ENCODE measurements around the gene KIF6.
"Not testable (repeated sequence)": the region's sequence is repeated elsewhere in the genome, so short reads cannot be mapped to it uniquely, and the experiment has no call there.

The KIF6 gene

DNA sequence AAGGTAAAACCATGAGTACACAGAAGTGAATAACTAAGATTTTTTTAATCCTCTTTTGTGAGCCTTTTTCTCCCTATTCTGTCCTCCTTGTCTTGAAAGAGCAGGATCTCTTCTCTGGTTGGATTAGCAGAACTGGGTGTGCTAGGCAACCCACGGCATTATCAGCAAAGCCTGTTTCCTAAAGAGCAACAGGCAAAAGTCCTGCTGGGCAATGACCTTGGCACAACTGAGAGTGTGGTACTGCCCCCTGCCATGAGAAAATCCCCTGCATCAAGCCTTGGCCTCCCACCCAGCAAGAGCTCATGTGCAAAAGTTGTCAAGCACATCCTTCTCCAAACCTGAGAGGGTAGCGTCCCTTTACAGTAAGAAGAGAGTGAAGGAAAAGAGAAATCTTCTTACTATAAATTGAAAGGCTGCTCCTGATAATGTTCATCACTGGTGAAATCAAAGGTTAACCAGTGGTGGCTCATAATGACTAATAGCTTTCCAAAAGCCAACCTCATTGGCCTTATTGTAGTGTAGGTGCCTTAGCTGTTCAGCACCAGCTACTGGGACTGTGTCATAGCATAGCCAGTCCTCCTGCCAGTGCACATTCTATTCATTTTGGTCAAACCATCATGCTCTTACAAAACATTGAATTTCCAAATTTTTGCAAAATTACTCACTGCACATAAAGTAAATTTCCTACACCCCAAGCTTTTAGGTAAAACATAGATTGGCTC lies 17.1 kb downstream of the KIF6 start:
- no peak for DNase-seq (ENCODE audit: low read depth)

DNA sequence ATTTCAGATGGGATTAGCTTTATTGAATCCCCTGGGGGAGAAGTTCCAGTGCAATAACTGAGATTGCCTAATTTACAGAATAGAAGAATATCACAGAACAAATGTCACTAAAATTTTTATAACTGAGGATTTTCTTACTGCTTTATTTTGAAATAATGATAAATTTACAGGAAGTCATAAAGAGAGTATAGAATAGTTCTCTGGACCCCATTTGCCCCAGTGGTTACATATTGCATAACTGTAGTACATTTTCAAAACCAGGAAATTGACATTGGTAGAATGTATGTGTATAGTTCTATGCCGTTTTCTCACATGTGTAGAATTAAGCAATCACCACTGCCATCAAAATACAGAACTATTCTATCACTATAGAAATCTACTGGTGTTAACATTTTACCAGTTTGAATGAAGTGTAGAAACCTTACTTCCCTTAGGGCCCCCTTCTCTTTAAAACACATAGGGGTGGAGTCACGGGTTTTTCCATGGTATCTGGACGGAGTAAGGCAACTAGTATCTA lies 18.3 kb downstream of the KIF6 start:
- no peak for DNase-seq (ENCODE audit: low read depth)

DNA sequence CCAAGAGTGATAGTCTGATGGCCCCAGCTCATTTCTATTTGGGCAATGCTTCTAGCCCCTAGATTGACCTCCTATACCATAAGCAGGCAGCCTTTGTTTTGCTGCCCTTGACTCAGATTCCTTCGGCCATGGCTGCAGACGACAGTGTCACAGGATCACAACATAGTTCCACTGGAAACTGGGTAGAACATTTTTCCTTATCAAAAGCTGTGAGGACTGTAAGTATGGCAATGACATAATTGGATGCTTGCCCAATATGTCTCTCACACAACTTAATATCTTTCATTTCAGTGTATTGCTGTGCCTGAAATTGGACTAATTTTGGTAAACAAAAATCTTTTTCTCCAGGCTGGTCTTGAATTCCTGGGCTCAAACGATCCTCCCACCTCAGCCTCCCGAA lies 22.9 kb downstream of the KIF6 start:
- DNase-seq (ENCODE audit: low read depth): no peak

DNA sequence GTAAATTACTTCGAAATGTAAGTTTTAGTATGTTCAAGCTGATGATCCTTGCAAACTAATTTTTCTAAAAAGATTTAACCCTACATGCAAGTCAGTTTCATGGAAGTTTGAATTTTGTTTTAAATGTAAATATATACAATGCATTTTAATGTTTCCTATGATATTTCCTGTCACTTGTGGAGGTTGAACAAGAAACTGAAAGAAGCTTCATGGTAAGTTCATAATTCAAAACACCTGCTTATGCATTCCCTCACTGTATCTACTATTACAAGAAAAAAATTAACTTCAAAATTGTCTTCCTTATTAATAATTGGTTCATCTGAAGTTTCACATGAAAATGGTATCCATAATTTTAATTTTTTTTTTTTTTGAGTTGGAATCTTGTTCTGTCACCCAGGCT lies 24.8 kb downstream of the KIF6 start:
- DNase-seq (ENCODE audit: low read depth): no peak

DNA sequence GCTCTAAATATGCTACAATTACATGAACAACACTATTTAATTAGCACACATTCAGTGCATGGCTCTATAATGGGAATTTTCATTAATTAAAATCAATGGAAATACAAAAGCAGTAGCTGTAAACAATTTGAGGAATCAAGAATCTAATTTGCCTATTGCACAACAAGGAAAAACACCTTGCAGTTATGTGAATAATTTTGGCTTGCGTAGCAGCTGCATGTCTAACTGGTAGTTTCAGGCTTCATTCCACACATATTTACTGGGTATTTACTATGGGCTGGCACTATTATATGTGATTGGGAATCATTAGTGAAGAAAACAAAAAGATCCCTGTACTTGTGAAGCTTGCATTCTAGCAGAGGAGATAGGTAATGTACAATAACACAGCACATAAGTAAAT lies 26.4 kb downstream of the KIF6 start:
- no peak for DNase-seq (ENCODE audit: low read depth)

DNA sequence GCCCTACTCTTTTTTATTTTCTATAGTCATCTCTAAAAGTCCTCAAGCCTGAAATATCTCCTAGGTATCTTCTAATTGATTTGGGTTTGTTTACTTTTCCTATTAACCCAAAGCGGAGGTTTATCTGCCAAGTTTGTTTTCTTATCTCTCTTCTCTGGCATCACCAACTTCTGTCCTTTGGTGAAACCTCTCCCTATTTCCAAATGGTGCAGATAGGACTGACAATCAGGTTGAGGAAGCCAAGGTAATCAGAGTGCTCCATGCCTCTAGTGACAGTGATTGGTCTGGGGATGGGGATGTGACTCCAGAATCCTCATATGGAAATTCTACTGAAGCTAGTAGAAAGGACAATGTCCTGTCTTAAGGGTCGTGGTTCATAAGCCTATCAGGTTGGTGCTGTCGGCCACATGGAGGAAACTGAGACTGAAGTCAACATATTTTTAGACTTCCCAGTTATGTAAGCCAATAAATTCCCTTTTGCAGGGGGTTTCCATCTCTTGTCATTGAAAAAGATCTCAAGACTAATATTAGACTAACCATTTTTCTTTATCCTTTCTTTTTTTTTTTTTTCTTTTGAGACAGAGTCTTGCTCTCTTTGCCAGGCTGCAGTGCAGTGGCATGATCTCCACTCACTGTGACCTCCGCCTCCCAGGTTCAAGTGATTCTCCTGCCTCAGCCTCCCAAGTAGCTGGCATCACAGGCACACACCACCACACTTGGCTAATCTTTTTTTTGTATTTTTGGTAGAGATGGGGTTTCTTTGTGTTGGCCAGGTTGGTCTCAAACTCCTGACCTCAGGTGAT lies 28.0 kb downstream of the KIF6 start:
- DNase-seq (ENCODE audit: low read depth): no peak

DNA sequence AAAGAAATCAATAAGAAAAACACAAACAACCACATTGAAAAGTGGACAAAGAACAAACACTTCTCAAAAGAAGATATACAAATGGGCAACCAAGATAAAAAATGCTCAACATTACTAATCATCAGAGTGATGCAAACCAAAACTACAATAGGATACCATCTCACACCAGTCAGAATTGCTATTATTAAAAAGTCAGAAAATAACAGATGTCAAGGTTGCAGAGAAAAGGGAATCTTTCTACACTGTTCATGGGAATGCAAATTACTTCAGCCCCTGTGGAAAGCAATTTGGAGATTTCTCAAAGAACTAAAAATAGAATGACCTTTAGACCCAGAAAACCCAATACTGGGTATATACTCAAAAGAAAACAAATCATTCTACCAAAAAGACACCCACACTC lies 29.8 kb downstream of the KIF6 start:
- no peak for DNase-seq (ENCODE audit: low read depth)

DNA sequence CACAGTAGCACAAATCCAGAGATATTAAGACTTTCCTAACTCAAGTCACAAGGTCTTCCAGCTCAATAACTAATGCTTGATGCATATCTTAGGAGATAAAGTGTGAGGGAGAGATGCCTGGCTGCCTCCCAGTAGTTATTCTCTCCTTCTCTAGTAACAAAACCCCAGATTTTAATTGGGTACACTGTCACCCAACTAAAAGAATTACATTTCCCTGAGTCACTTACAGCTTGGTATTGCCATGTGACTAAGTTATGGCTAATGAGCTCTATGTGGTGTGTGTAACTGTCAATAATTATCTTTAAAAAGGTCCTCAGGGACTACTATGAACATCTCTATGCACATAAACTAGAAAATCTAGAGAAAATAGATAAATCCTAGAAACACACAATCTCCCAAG lies 32.0 kb downstream of the KIF6 start:
- no peak for DNase-seq (ENCODE audit: low read depth)

DNA sequence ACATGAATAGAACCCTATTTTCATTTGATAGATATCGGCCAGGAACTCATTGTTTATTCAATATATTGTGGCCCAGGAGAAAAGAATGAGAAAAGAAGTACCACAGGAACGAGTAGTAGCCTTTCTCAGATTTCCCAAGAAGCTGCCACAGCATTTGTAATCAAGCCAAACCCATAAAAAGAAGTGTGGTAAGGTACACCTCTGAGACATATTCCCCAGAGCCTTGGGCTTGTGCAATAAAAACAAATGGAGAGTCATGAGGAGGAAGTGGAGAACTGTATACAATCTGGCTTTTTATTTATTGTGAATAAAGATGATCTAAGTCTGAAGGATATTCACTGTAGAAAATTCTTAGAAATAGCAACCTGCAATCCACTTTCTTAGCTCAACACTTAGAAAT lies 36.7 kb downstream of the KIF6 start:
- no peak for DNase-seq (ENCODE audit: low read depth)

DNA sequence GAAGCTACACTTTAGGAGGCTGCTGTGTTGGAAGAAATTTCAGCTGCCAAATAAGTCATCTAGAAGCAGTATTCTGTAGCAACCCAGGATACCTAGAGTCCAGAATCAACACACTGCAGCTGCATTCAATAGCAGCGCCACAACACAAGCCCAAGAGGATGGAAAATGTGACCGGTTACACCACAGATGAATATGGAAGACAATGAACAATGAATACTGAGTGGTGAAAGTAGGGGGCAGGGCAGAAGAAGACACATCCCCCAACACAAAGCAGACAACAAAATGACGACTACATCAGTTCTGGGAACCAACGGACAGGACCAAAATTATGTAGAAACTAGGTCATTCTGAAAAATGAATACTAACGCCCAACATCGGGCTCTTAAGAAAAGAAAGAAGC lies 38.2 kb downstream of the KIF6 start:
- no peak for DNase-seq (ENCODE audit: low read depth)

DNA sequence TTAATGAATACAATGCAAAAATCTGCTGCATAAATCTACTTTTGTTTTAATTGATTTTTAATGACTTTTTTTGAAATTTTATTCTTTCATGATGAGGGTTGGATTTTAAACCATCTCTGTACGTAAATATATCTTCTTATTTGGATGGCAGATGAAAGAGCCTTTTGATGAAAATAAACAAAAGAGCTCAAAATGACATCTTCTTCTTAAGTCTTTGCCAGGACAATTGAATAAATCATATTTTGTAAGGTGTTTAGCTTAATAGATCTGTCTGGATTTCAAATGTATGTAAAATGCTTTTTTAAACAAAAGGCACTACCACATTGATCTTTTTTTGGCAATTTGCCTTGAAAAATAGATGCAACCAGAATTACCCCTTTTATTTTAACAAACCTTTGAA lies 39.3 kb downstream of the KIF6 start:
- no peak for DNase-seq (ENCODE audit: low read depth)

DNA sequence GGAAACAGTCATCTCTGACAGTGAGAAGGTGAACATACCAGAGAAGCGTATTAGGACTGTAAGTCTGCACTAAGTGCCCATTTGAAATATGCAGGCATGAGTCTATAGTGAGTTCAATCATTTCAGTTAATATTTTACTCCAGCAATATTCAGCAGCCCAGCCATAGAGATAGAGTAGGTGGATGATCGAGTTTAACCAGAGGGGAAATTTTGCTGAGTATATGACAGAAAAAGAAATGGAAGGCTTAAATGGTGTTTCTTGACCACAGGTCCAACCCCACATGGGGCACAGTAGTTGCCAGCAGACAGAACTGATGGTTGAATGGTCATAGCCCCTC lies 39.8 kb downstream of the KIF6 start:
- no peak for DNase-seq (ENCODE audit: low read depth)

DNA sequence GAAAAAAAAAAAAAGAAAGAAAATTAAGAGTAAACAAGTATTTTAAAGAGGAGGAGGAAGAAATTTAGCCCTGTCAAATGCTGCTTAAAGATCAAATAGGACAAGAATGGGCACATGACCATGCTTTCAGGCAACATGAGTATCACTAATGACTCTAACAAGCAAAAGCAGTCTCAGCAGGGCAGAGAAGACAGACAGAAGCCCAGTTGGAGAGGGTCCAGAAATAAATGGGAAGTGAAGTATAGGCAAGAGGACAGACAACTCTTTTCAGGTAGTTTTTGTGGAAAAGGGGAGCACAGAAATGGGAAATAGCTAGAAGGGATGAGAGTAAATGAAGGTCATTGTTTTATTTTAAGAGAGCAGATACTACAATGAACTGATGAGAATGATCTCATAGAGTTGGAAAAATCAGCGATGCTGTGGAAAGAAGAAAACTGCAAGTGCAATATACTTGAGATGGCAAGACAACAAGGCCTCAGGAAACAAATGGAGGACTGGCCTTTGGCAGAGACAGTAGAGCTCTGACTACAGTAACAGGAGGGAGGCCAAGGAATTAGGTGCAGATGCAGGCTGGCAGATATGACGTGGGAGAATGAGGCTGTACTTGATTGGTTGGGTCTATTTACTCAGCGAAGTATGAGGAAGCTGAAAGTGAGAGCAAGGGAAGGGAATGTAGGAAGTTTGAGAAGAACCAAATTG lies 40.3 kb downstream of the KIF6 start:
- no peak for DNase-seq (ENCODE audit: low read depth)

DNA sequence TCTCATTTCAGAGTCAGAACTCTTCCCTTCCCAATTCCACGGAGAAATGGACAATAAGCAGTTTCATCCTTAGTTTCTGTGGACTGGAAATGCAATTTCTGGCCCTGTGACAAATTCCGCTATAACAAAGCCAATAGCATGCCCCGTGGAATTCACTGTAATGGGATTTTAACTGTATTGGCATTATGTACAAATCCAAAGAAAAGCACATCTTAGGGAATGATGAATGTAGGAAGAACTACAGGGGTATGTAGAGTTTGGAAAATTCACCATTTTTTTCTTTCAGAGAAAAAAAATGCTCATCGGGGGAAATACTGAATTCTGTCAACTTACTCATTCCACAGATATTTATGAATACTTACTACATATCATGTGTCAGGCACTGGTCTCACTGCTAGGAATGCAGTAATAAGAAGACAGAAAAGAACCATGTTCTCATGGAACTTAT lies 43.5 kb downstream of the KIF6 start:
- DNase-seq (ENCODE audit: low read depth): no peak

DNA sequence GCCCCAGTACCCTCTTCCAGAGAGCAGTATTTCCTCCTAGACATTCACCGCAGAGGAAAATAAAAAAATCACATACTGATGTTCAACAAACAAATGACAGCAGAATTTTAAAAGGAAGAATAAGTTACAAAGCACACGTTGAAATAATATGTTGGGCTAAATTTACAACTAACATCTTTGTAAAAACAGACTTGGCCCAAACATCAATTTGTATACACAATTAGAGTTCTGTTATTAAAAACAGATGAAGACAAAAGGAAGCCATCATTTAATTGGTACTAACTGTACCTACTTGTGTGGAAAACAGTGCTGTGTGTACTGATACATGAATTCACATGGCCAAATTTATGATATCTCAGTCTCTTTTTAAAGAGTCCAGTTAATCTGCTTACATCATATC lies 46.3 kb downstream of the KIF6 start:
- DNase-seq (ENCODE audit: low read depth): no peak

DNA sequence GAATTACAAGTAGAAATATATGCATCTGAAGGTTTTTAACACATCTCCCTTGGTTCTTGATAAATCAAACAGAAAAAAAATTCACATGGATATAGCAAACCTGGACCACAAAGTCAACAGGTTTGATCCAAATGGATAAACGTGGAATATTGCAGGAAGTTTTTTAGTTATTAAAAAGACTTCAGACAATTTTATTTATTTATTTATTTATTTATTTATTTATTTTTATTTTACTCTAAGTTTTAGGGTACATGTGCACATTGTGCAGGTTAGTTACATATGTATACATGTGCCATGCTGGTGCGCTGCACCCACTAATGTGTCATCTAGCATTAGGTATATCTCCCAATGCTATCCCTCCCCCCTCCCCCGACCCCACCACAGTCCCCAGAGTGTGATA lies 47.9 kb downstream of the KIF6 start:
- DNase-seq (ENCODE audit: low read depth): not testable (repeated sequence)

DNA sequence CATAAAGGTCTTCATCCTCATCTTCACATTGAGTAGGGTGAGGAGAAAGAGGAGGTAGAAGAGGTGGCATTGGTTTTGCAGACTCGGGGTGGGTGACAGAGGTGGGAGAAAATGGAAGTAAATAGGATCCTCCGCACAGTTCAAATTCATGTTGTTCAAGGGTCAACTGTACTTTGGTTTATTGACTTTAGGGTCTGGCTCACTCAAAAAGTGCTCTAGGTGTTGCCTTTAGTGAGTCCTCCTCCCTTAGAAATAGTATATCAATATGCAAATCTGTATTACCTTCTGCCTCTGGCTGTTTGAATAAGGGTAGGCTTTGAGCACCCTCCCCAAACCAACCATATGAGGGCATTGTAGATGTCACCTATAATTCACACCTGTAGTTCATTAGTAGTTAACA lies 54.7 kb downstream of the KIF6 start:
- DNase-seq (ENCODE audit: low read depth): no peak

DNA sequence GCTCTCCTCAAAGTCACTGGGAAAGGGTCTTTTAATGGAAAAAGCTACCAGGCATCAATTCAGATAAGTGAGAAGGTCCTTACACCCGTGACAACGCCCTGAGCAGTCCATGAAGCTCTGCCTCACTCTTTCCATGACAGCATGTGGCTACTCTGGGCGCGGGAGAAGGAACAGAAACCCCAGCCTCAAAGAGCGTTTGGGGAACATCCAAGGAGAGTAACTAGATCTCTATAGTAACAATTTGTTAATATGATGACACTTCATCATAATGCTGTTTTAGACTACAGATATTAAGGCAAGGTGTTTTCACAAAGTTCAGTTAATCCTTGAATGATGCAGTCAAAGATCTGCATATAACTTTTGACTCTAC lies 55.2 kb downstream of the KIF6 start:
- DNase-seq (ENCODE audit: low read depth): no peak

DNA sequence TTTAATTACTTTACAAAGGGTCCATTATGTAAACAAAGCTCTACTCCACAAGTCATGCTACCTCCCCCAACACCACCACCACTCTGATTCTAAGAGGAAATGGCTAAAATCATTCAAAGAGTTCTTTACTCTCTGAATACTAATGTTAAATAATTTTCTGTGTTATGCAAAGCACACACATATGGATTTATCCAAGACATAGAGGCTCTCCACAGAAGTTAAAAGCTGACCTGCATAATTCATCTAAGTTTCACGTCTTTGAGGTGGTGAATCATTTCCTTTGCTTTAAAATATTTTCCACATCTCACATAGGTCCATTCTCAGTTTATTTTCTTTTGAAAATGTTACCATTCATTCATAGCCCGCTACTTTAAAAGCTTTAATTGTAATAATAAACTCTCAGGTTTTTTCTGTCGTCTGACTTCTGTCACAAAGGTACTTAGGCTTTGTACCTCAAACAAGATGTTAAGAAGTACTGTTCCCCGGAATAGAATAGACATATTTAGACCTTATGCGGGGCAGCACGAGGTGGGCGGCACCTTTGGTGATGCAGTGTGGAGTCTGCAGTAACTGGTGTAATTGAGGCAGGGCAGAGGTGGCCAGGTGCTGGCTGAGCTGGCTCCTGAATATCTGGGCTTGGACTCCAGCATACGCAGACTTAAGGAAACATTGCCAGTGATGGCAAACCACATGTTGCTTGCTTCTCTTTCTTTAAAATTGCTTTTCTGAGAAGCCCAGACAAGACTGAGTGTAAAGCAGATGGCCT lies 55.8 kb downstream of the KIF6 start:
- DNase-seq (ENCODE audit: low read depth): no peak

DNA sequence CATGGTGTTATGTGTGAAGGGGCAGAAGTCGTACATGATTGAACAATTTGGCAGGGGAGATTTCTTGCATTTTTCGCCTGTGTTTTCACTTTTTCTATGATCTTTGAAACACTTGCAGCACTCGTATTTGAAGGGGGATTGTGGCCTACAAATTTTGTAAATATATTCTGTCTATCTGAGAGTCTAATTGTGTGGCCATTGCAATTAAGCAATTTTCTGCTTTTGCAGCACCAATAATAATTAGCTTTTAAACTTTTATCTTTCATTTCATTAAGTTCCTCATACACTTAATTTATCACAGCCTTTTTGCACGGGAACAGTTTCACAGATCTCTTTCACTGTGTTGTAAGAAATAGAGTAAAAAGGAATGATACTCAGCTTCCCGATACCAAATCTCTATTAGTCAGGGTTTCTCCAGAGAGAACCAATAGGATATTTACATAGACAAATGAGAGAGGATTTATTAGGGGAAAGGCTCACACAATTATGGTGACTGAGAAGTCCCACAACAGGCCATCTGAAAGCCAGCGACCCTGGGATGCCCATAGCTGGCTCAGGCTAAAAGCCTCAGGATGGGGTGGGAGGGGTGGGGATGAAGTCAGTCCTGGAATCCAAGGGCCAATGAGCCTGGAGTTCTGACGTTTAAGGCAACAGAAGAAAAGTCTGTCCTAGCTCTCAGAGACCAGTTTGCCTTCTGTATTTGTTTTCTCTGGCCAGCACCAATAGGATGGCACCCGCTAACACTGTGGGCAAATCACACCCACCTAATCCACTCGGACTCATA lies 58.3 kb downstream of the KIF6 start:
- no peak for DNase-seq (ENCODE audit: low read depth)

DNA sequence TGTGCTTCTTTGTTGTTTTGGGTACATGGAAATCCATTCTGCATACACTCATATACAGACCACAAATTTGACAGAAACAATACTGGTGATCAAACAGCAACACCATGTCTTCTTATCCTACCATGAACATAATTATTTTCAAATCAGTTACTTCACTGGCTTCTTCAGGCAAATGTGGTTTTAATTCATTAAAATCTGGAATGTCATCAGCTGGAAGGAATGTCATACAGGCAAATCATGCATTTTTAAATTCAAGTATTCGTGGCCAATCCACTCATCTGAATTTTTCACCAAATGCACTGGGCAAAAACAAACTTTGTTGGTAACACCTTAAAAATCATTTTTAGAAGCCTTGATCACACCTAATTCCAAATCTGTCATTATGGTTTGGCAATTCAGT lies 59.3 kb downstream of the KIF6 start:
- no peak for DNase-seq (ENCODE audit: low read depth)

DNA sequence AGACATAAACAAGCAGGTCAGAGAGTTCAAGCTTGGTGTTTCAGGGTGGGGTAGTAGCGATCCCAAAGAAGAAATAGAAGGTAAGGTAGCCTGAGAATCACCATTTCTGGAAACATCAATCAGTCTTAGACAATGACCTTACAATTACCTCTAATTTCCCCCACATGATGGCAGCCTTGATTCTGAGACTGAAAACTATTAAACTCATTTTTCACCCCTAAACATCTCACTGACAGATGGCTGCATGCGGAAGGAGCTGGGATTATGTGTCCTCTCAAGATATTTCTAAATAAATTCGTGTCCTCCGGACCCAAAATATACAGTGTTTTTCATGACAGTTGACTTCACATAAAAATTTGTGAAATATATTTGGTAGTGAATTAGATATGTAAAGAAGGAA lies 61.0 kb downstream of the KIF6 start:
- no peak for DNase-seq (ENCODE audit: low read depth)
